Mesothelial cell of epicardium (in vitro differentiated cells): Measurements from ENCODE around the gene SMTNL1. TPM values are rescaled to one million over a fixed set of nuclear protein-coding genes. Genes with fewer than 3 reads are reported as not detected.

Experiments used
- DNase-seq, 2 experiments: peaks; one replicate each; pipeline ENCODE4 v3.0.0; 2021; ENCODE audit warnings: low spot score in 2 of 2; ENCODE audit not compliant: unreplicated experiment in 2 of 2
- H3K27ac Mint-ChIP-seq: 2 replicates; pipeline ENCODE4 v1.8.0; 2021; ENCODE audit warnings: mixed read lengths
- H3K27me3 Mint-ChIP-seq: 2 replicates; pipeline ENCODE4 v1.8.0; 2021; ENCODE audit warnings: low read depth, mixed read lengths
- H3K36me3 Mint-ChIP-seq: 2 replicates; pipeline ENCODE4 v1.8.0; 2021; ENCODE audit warnings: mixed read lengths
- H3K4me1 Mint-ChIP-seq: 2 replicates; pipeline ENCODE4 v1.8.0; 2021; ENCODE audit warnings: mixed read lengths
- H3K4me3 Mint-ChIP-seq: 2 replicates; pipeline ENCODE4 v1.8.0; 2021; ENCODE audit warnings: mild to moderate bottlenecking, moderate library complexity, mixed read lengths
- H3K9me3 Mint-ChIP-seq: 2 replicates; pipeline ENCODE4 v1.8.0; 2021; ENCODE audit warnings: mixed read lengths
- CTCF ChIP-seq: fragments of 200-600 bp; sonication (generic); IDR thresholded peaks from one replicate; pipeline ENCODE4 v1.5.0; 2021; ENCODE audit warnings: antibody characterized with exemption; ENCODE audit not compliant: unreplicated experiment
- total RNA-seq: library from RNA; stranded (reverse); gene quantifications from 3 replicates; pipeline ENCODE4 v1.2.1, GENCODE V29; 2021

SMTNL1 gene
- total RNA-seq, 1 donor from 2014 or later: not detected

- Mint-ChIP-seq H3K27ac (no peak overlapping the region), H3K4me1 (peaks cover 18% of the 10 kb centered on the region), H3K9me3 (no peaks in the 10 kb centered on the region), H3K4me3 (no peak overlapping the region), H3K27me3 (no peaks in the 10 kb centered on the region), H3K36me3 (peaks cover 4% of the 10 kb centered on the region)
- no peak for TF ChIP-seq CTCF
- DNase-seq: no peak
Measured at GRCh38 chr11:57562596-57562995, 25.2 kb downstream of the SMTNL1 start.

GRCh38 chr11:57566005-57566904 lies 28.9 kb downstream of the SMTNL1 start:
- H3K4me3 Mint-ChIP-seq: peak overlapping the region; percentile 82

GRCh38 chr11:57566905-57567514 lies 29.6 kb downstream of the SMTNL1 start:
- Mint-ChIP-seq H3K36me3 (no peaks in the 10 kb centered on the region), H3K9me3 (no peaks in the 10 kb centered on the region), H3K27ac (peak overlapping the region; percentile 79), H3K4me1 (peaks cover 21% of the 10 kb centered on the region), H3K27me3 (no peaks in the 10 kb centered on the region), H3K4me3 (peak overlapping the region; percentile 82)
- no peak for TF ChIP-seq CTCF
- DNase-seq: no peak

More at GRCh38 chr11:57566005-57566904, 28.9 kb downstream of the SMTNL1 start:
- no peak for DNase-seq
- peak overlapping the region; percentile 80 for H3K27ac Mint-ChIP-seq
- H3K36me3 Mint-ChIP-seq: no peaks in the 10 kb centered on the region
- no peaks in the 10 kb centered on the region for H3K9me3 Mint-ChIP-seq
- H3K27me3 Mint-ChIP-seq: no peaks in the 10 kb centered on the region
- no peak for TF ChIP-seq CTCF
- H3K4me1 Mint-ChIP-seq: peaks cover 21% of the 10 kb centered on the region

GRCh38 chr11:57567515-57568329 lies 30.3 kb downstream of the SMTNL1 start, which contains the start of gene UBE2L6:
Gene UBE2L6, minus strand, starts transcription at chr11:57567672. Its CDS starts 61 bp downstream, at chr11:57567611.
- Mint-ChIP-seq H3K27me3 (no peaks in the 10 kb centered on the region), H3K4me1 (peaks cover 20% of the 10 kb centered on the region), H3K4me3 (peak within 1 kb of the TSS; percentile 99), H3K9me3 (no peaks in the 10 kb centered on the region), H3K27ac (peak within 1 kb of the TSS; percentile 93), H3K36me3 (no peaks in the 10 kb centered on the region)
- DNase-seq: peak; percentile 64 to 70
- no peak for TF ChIP-seq CTCF

GRCh38 chr11:57568330-57568766 lies 31.0 kb downstream of the SMTNL1 start:
- peak in 1 of 2 experiments; percentile 92 for DNase-seq
- peak; percentile 95 for TF ChIP-seq CTCF
- Mint-ChIP-seq H3K27ac (peak overlapping the region; percentile 93), H3K27me3 (no peaks in the 10 kb centered on the region), H3K4me3 (peak overlapping the region; percentile 99), H3K9me3 (no peaks in the 10 kb centered on the region), H3K4me1 (peaks cover 20% of the 10 kb centered on the region), H3K36me3 (no peaks in the 10 kb centered on the region)
